Testis (tissue), 3 donors: ENCODE measurements around the gene BICC1. TPM values are rescaled to one million over a fixed set of nuclear protein-coding genes. Genes with fewer than 3 reads are reported as not detected.

Experiments used
- DNase-seq: peaks from one replicate; pipeline ENCODE4 v3.0.0-alpha.2; 2019
- H3K27ac ChIP-seq, 2 donors: fragments of 200-600 bp; sonication (generic); one replicate each; pipeline ENCODE4 v1.5.1; 2019
- H3K27me3 ChIP-seq: fragments of 200-600 bp; sonication (generic); one replicate; pipeline ENCODE4 v1.5.1; 2019
- H3K36me3 ChIP-seq: fragments of 200-600 bp; sonication (generic); one replicate; pipeline ENCODE4 v1.5.1; 2017; ENCODE audit warnings: low read depth; ENCODE audit errors: missing control alignments
- H3K4me1 ChIP-seq: fragments of 200-600 bp; sonication (generic); one replicate; pipeline ENCODE4 v1.5.1; 2019
- H3K4me3 ChIP-seq, 2 donors: fragments of 200-600 bp; sonication (generic); one replicate each; pipeline ENCODE4 v1.5.1; 2017 to 2019
- H3K9me3 ChIP-seq: fragments of 200-600 bp; sonication (generic); one replicate; pipeline ENCODE4 v1.5.1; 2017
- POLR2A ChIP-seq: fragments of 450-650 bp; IDR thresholded peaks from one replicate; pipeline ENCODE4 v1.6.1; 2017; ENCODE audit warnings: antibody characterized with exemption, mild to moderate bottlenecking, moderate library complexity
- WGBS, 2 donors: methylation state at CpG; one replicate each; pipeline ENCODE4 v1.1.5; 2018; 5-methylcytosine and 5-hydroxymethylcytosine counted together
- intact Hi-C: fragments of 100-400 bp; cut with DNase I; formaldehyde crosslinking; loops from one replicate; pipeline ENCODE4 v1.15.1; 2023; ENCODE audit warnings: low total_unique reads
- polyA plus RNA-seq: library from polyadenylated mRNA; stranded (reverse); fragments of 350-450 nt; fragmentation: Illumina TruSeq; extraction: RNeasy Lipid Tissue Mini Kit (QIAGEN cat#74804); gene quantifications from one replicate; pipeline ENCODE4 v1.2.3, GENCODE V29; 2014; ENCODE audit warnings: low read depth, low replicate concordance; ENCODE audit not compliant: insufficient read depth
- total RNA-seq, 2 donors: library from RNA; depleted of rRNA; stranded (reverse); fragments of >200 nt; gene quantifications; one replicate each; pipeline ENCODE4 v1.2.3, GENCODE V29; 2016
- TF ChIP-seq, protein P1 (sequence below), 3 experiments: fragments of 450-650 bp in 2 of 3; fragments of 200-600 bp in 1 of 3; sonication (generic) in 1 of 3; IDR thresholded peaks; one replicate each; pipeline ENCODE4 v1.5.1; 2016 to 2019; ENCODE audit warnings: antibody characterized with exemption in 3 of 3, mild to moderate bottlenecking in 2 of 3, moderate library complexity in 1 of 3

Gene BICC1
- total and polyA plus RNA-seq, 3 donors from 2014 or later, result 8.7 to 14.1 (median 10.0) TPM

- no peak for TF ChIP-seq POLR2A
- TF ChIP-seq, protein P1, sequence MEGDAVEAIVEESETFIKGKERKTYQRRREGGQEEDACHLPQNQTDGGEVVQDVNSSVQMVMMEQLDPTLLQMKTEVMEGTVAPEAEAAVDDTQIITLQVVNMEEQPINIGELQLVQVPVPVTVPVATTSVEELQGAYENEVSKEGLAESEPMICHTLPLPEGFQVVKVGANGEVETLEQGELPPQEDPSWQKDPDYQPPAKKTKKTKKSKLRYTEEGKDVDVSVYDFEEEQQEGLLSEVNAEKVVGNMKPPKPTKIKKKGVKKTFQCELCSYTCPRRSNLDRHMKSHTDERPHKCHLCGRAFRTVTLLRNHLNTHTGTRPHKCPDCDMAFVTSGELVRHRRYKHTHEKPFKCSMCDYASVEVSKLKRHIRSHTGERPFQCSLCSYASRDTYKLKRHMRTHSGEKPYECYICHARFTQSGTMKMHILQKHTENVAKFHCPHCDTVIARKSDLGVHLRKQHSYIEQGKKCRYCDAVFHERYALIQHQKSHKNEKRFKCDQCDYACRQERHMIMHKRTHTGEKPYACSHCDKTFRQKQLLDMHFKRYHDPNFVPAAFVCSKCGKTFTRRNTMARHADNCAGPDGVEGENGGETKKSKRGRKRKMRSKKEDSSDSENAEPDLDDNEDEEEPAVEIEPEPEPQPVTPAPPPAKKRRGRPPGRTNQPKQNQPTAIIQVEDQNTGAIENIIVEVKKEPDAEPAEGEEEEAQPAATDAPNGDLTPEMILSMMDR (IDR thresholded peaks at IDR 0.05), result no peak
- no peaks in the 10 kb centered on the region for H3K4me1 ChIP-seq
- intact Hi-C loops, result no loop called here
- 96 to 97% methylated on average over 2 of the region's 2 CpGs for WGBS, 2 donors
- DNase-seq, result no peak
- H3K27ac ChIP-seq, result no peak overlapping the region
- no peaks in the 10 kb centered on the region for H3K27me3 ChIP-seq
- no peaks in the 10 kb centered on the region for H3K9me3 ChIP-seq
- no peaks in the 10 kb centered on the region for H3K36me3 ChIP-seq
- H3K4me3 ChIP-seq, result no peak overlapping the region
These were observed 43.2 kb downstream of the BICC1 start for GRCh38 chr10:58555930-58556311.

DNA sequence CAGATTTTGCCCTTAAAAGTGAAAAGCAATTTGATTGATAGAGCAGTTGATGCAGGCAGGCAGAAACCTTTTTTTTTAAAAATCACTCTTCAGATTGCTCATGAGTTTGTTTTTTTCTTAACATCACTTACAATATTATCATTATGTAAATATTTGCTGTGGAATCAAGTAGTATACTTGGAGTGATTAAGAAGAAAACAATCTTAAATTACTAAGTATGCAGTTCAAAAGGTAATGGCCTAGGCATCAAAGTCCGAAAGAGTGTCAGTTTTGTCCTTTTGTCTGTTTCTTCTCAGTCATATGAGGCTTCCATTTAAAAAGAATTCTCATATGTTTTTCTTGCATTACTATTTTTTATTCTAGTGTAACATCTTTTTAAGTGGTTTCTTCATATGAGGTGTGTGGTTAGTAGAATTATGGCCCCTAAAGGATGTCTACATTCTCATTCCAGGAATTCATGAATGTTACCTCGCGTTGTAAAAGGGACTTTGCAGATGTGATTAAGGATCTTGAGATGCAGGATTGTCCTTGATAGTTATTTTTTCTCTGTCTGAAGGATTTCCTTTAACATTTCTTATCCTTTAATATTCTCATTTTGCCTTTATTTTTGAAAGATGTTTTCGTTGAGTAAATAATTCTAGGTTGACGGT is 44.0 kb downstream of the BICC1 start:
- intact Hi-C loops, result no loop called here
- TF ChIP-seq POLR2A, result no peak
- TF ChIP-seq, protein P1 (IDR thresholded peaks at IDR 0.05), result no peak

GRCh38 chr10:58557714-58558113 is 45.0 kb downstream of the BICC1 start:
- no peaks in the 10 kb centered on the region for H3K4me1 ChIP-seq
- no peak for DNase-seq
- H3K9me3 ChIP-seq, result no peaks in the 10 kb centered on the region
- no peak for TF ChIP-seq POLR2A
- TF ChIP-seq, protein P1 (IDR thresholded peaks at IDR 0.05), result no peak
- H3K4me3 ChIP-seq, result no peak overlapping the region
- intact Hi-C loops, result no loop called here
- H3K27me3 ChIP-seq, result no peaks in the 10 kb centered on the region
- WGBS, 2 donors, result 95% methylated on average over 1 of the region's 1 CpG
- no peaks in the 10 kb centered on the region for H3K36me3 ChIP-seq
- no peak overlapping the region for H3K27ac ChIP-seq

More for the DNA sequence above, 44.0 kb downstream of the BICC1 start:
- no peaks in the 10 kb centered on the region for H3K9me3 ChIP-seq
- no peak overlapping the region for H3K27ac ChIP-seq
- 94 to 96% methylated on average over 5 of the region's 5 CpGs for WGBS, 2 donors
- H3K4me3 ChIP-seq, result no peak overlapping the region
- H3K36me3 ChIP-seq, result no peaks in the 10 kb centered on the region
- H3K27me3 ChIP-seq, result no peaks in the 10 kb centered on the region
- no peaks in the 10 kb centered on the region for H3K4me1 ChIP-seq
- DNase-seq, result no peak

GRCh38 chr10:58560068-58560467 is 47.4 kb downstream of the BICC1 start:
- intact Hi-C loops, result no loop called here
- Histone ChIP-seq H3K27ac (no peak overlapping the region), H3K27me3 (no peaks in the 10 kb centered on the region), H3K4me3 (no peak overlapping the region), H3K9me3 (no peaks in the 10 kb centered on the region), H3K36me3 (no peaks in the 10 kb centered on the region), H3K4me1 (no peaks in the 10 kb centered on the region)
- no peak for DNase-seq
- TF ChIP-seq, protein P1 (IDR thresholded peaks at IDR 0.05), result no peak
- no peak for TF ChIP-seq POLR2A
- 94 to 95% methylated on average over 2 of the region's 2 CpGs for WGBS, 2 donors

DNA sequence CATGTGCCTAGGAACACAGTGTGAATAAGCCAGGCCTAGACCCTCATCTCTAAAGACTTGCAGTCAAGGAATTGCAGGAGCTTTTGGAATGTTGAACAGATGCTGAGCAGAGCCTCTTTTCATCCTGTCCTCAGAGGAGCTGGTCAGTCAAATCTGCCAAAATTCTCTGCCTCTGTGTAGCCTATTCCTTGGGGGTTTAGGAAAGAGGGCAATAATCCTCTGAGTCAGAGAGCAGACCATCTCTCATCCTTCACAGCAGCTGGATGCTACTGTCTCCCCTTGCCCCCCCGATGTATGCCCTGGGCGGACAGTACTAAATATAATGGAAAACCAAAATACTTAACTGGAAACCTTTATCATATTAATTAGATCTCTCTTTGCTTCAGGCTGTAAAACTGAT is 52.6 kb downstream of the BICC1 start:
- Histone ChIP-seq H3K27me3 (no peaks in the 10 kb centered on the region), H3K27ac (no peak overlapping the region), H3K36me3 (no peaks in the 10 kb centered on the region), H3K9me3 (no peaks in the 10 kb centered on the region), H3K4me3 (no peak overlapping the region), H3K4me1 (no peaks in the 10 kb centered on the region)
- WGBS, 2 donors, result 73% methylated on average over 2 of the region's 2 CpGs
- DNase-seq, result no peak
- intact Hi-C loops, result no loop called here
- TF ChIP-seq, protein P1 (IDR thresholded peaks at IDR 0.05), result no peak
- TF ChIP-seq POLR2A, result no peak
